ENCODE results near the gene HADH.

The HADH gene

DNA sequence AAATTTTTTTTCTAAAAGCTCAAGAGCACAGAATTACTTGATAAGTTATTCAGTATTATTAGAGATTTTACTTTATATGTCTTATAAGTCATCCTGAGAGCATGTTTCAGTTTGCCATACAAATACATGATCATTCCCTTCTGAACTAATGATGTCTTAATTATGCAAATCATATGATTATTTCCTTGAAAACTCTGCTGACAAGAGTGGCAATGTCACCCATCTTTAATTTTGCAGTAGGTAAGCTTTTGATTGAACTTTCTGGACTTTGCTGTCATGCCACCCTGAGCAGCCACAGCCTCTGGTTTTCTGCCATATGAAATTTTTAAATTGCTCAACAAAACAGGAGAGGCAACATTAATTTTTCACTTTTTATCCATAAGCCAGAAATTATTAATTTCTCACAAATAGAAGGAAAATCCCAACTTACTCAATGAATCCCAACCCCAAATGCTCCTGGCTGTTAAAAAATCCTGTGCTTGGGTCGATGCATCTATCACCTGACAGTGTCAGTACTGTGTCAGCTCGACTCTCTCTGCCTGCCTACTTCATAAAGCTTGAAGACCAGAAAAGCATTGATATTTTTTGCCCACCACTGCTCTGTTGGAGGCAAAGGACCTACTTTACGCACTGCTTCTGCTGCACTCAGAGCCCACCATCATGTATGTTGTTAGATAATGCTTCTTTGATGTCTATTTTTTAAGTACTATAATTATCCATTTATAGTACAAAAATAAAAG is 11.6 kb upstream of the HADH start:
- POLR2A ChIA-PET, result no interaction called here
- no peaks in the 10 kb centered on the region for H3K36me3 ChIP-seq (ENCODE audit: control insufficient read depth in 2 of 2, insufficient read depth in 1 of 2, low read length in 2 of 2)
- H3K9me3 ChIP-seq (ENCODE audit: control insufficient read depth, insufficient read depth, low read depth, low read length), result no peaks in the 10 kb centered on the region
- no peaks in the 10 kb centered on the region for H3K4me1 ChIP-seq (ENCODE audit: control insufficient read depth, insufficient read depth, low read length)
- CTCF ChIA-PET, result no interaction called here
- H3K4me3 ChIP-seq (ENCODE audit: low read depth, low read length), result no peak overlapping the region
- H3K27ac ChIP-seq (ENCODE audit: extremely low read depth, low read depth, low read length), result no peak overlapping the region
- TF ChIP-seq ZNF366 (tag by site-specific recombination; conservative IDR thresholded peaks at IDR 0.05) (no peak), TRIM28 (IDR thresholded peaks at IDR 0.05; ENCODE audit: borderline replicate concordance, low read length) (no peak), ZNF174 (tag by site-specific recombination; IDR thresholded peaks at IDR 0.05) (no peak), ZNF626 (tag by site-specific recombination; IDR thresholded peaks at IDR 0.05) (no peak), ZNF302 (tag by site-specific recombination; IDR thresholded peaks at IDR 0.05; ENCODE audit: low read depth) (no peak), ZSCAN16 (tag by site-specific recombination; IDR thresholded peaks at IDR 0.05) (no peak), ZNF449 (tag by site-specific recombination; IDR thresholded peaks at IDR 0.05) (no peak), MZF1 (tag by site-specific recombination; IDR thresholded peaks at IDR 0.05; ENCODE audit: borderline replicate concordance) (no peak)

GRCh38 chr4:107978716-107979451 is 10.8 kb upstream of the HADH start:
- Histone ChIP-seq H3K4me1 (ENCODE audit: control insufficient read depth, insufficient read depth, low read length) (no peaks in the 10 kb centered on the region), H3K9me3 (ENCODE audit: control insufficient read depth, insufficient read depth, low read depth, low read length) (no peaks in the 10 kb centered on the region), H3K4me3 (ENCODE audit: low read depth, low read length) (no peak overlapping the region), H3K27ac (ENCODE audit: extremely low read depth, low read depth, low read length) (no peak overlapping the region), H3K36me3 (ENCODE audit: control insufficient read depth in 2 of 2, insufficient read depth in 1 of 2, low read length in 2 of 2) (no peaks in the 10 kb centered on the region)
- TF ChIP-seq OVOL3 (tag by site-specific recombination; IDR thresholded peaks at IDR 0.05) (no peak), KLF16 (tag by site-specific recombination; IDR thresholded peaks at IDR 0.05) (no peak), ZNF792 (tag by site-specific recombination; IDR thresholded peaks at IDR 0.05) (no peak), ZNF416 (tag by site-specific recombination; IDR thresholded peaks at IDR 0.05) (no peak), SETDB1 (IDR thresholded peaks at IDR 0.05; ENCODE audit: insufficient read length, low read length) (no peak), SP3 (tag by site-specific recombination; IDR thresholded peaks at IDR 0.05) (no peak), ZNF155 (tag by site-specific recombination; IDR thresholded peaks at IDR 0.05) (no peak), ZNF335 (tag by site-specific recombination; conservative IDR thresholded peaks at IDR 0.05) (no peak), IKZF3 (tag by site-specific recombination; IDR thresholded peaks at IDR 0.05) (no peak), ZNF768 (tag by site-specific recombination; IDR thresholded peaks at IDR 0.05) (no peak), ZEB2 (tag by site-specific recombination; IDR thresholded peaks at IDR 0.05) (no peak), ZNF311 (tag by site-specific recombination; IDR thresholded peaks at IDR 0.05; ENCODE audit: borderline replicate concordance) (no peak)
- TF ChIP-seq, protein P1, sequence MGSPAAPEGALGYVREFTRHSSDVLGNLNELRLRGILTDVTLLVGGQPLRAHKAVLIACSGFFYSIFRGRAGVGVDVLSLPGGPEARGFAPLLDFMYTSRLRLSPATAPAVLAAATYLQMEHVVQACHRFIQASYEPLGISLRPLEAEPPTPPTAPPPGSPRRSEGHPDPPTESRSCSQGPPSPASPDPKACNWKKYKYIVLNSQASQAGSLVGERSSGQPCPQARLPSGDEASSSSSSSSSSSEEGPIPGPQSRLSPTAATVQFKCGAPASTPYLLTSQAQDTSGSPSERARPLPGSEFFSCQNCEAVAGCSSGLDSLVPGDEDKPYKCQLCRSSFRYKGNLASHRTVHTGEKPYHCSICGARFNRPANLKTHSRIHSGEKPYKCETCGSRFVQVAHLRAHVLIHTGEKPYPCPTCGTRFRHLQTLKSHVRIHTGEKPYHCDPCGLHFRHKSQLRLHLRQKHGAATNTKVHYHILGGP (tag by site-specific recombination; IDR thresholded peaks at IDR 0.05), result no peak
- CTCF ChIA-PET, result no interaction called here
- POLR2A ChIA-PET, result no interaction called here
